ENCODE results near the gene COL5A1. TPM values are rescaled to one million over a fixed set of nuclear protein-coding genes. Genes with fewer than 3 reads are reported as not detected.
A peak's percentile ranks its signal among the peaks of the same experiment; 100 is the strongest.

Gene COL5A1
- total RNA-seq, 2 experiments from 2014 or later, result 0.05 to 0.08 TPM

GRCh38 chr9:134731497-134732391 is 90.1 kb downstream of the COL5A1 start:
- DNase-seq (no peak), ATAC-seq (no peak)
- Mint-ChIP-seq H3K27me3 (ENCODE audit: low read depth) (no peaks in the 10 kb centered on the region), H3K9me3 (ENCODE audit: insufficient read depth) (no peaks in the 10 kb centered on the region), H3K27ac (no peak overlapping the region), H3K36me3 (ENCODE audit: low read depth) (no peaks in the 10 kb centered on the region), H3K4me1 (ENCODE audit: low read depth) (no peaks in the 10 kb centered on the region), H3K4me3 (no peak overlapping the region)
- ChIA-PET POLR2A (no interaction called here), CTCF (no interaction called here)

GRCh38 chr9:134732392-134733110 is 90.9 kb downstream of the COL5A1 start:
- ATAC-seq (no peak), DNase-seq (no peak)
- ChIA-PET CTCF (no interaction called here), POLR2A (no interaction called here)
- H3K36me3 Mint-ChIP-seq (ENCODE audit: low read depth), result no peaks in the 10 kb centered on the region
- no peak overlapping the region for H3K4me3 Mint-ChIP-seq
- H3K9me3 Mint-ChIP-seq (ENCODE audit: insufficient read depth), result no peaks in the 10 kb centered on the region
- H3K27ac Mint-ChIP-seq, result no peak overlapping the region
- H3K27me3 Mint-ChIP-seq (ENCODE audit: low read depth), result no peaks in the 10 kb centered on the region
- H3K4me1 Mint-ChIP-seq (ENCODE audit: low read depth), result no peaks in the 10 kb centered on the region

GRCh38 chr9:134733480-134734232 is 92.1 kb downstream of the COL5A1 start:
- Mint-ChIP-seq H3K9me3 (ENCODE audit: insufficient read depth) (no peaks in the 10 kb centered on the region), H3K4me3 (no peak overlapping the region), H3K4me1 (ENCODE audit: low read depth) (no peaks in the 10 kb centered on the region), H3K27me3 (ENCODE audit: low read depth) (no peaks in the 10 kb centered on the region), H3K36me3 (ENCODE audit: low read depth) (no peaks in the 10 kb centered on the region), H3K27ac (no peak overlapping the region)
- ATAC-seq (no peak), DNase-seq (no peak)
- CTCF ChIA-PET, result no interaction called here
- POLR2A ChIA-PET, result no interaction called here

- Mint-ChIP-seq H3K27me3 (ENCODE audit: low read depth) (no peaks in the 10 kb centered on the region), H3K9me3 (ENCODE audit: insufficient read depth) (no peaks in the 10 kb centered on the region), H3K4me1 (ENCODE audit: low read depth) (no peaks in the 10 kb centered on the region), H3K36me3 (ENCODE audit: low read depth) (no peaks in the 10 kb centered on the region), H3K27ac (no peak overlapping the region), H3K4me3 (no peak overlapping the region)
- ATAC-seq (no peak), DNase-seq (no peak)
- POLR2A ChIA-PET, result no interaction called here
- CTCF ChIA-PET, result no interaction called here
Measured at GRCh38 chr9:134734270-134734669, 92.7 kb downstream of the COL5A1 start.

GRCh38 chr9:134735441-134736175 is 94.0 kb downstream of the COL5A1 start:
- ATAC-seq (no peak), DNase-seq (no peak)
- Mint-ChIP-seq H3K27ac (no peak overlapping the region), H3K4me1 (ENCODE audit: low read depth) (no peaks in the 10 kb centered on the region), H3K36me3 (ENCODE audit: low read depth) (no peaks in the 10 kb centered on the region), H3K9me3 (ENCODE audit: insufficient read depth) (no peaks in the 10 kb centered on the region), H3K4me3 (no peak overlapping the region), H3K27me3 (ENCODE audit: low read depth) (no peaks in the 10 kb centered on the region)
- CTCF ChIA-PET, result no interaction called here
- POLR2A ChIA-PET, result no interaction called here

GRCh38 chr9:134736791-134737497 is 95.3 kb downstream of the COL5A1 start:
- DNase-seq (no peak), ATAC-seq (no peak)
- no peaks in the 10 kb centered on the region for H3K27me3 Mint-ChIP-seq (ENCODE audit: low read depth)
- no peaks in the 10 kb centered on the region for H3K4me1 Mint-ChIP-seq (ENCODE audit: low read depth)
- ChIA-PET POLR2A (no interaction called here), CTCF (no interaction called here)
- no peaks in the 10 kb centered on the region for H3K9me3 Mint-ChIP-seq (ENCODE audit: insufficient read depth)
- H3K27ac Mint-ChIP-seq, result no peak overlapping the region
- no peaks in the 10 kb centered on the region for H3K36me3 Mint-ChIP-seq (ENCODE audit: low read depth)
- no peak overlapping the region for H3K4me3 Mint-ChIP-seq

GRCh38 chr9:134737842-134738580 is 96.4 kb downstream of the COL5A1 start:
- ATAC-seq (no peak), DNase-seq (no peak)
- Mint-ChIP-seq H3K36me3 (ENCODE audit: low read depth) (no peaks in the 10 kb centered on the region), H3K27ac (no peak overlapping the region), H3K27me3 (ENCODE audit: low read depth) (no peaks in the 10 kb centered on the region), H3K4me1 (ENCODE audit: low read depth) (no peaks in the 10 kb centered on the region), H3K4me3 (no peak overlapping the region), H3K9me3 (ENCODE audit: insufficient read depth) (no peaks in the 10 kb centered on the region)
- POLR2A ChIA-PET, result no interaction called here
- CTCF ChIA-PET, result interaction anchor here (1.1 to 1.9 kb wide), 2 partner anchors 288 to 289 kb away, joined by 4 to 7 read pairs; no protein-coding TSS in a partner anchor

- H3K9me3 Mint-ChIP-seq (ENCODE audit: insufficient read depth), result no peaks in the 10 kb centered on the region
- POLR2A ChIA-PET, result no interaction called here
- no peaks in the 10 kb centered on the region for H3K4me1 Mint-ChIP-seq (ENCODE audit: low read depth)
- H3K36me3 Mint-ChIP-seq (ENCODE audit: low read depth), result no peaks in the 10 kb centered on the region
- H3K4me3 Mint-ChIP-seq, result no peak overlapping the region
- H3K27me3 Mint-ChIP-seq (ENCODE audit: low read depth), result no peaks in the 10 kb centered on the region
- DNase-seq (peak; percentile 33), ATAC-seq (no peak)
- H3K27ac Mint-ChIP-seq, result no peak overlapping the region
- CTCF ChIA-PET, result interaction anchor here (0.7 to 1.9 kb wide), 5 partner anchors 282 to 571 kb away, joined by 3 to 7 read pairs (median 4); no protein-coding TSS in a partner anchor
Measured at GRCh38 chr9:134738869-134739659, 97.5 kb downstream of the COL5A1 start.

- DNase-seq (no peak), ATAC-seq (no peak)
- Mint-ChIP-seq H3K4me3 (no peak overlapping the region), H3K27ac (no peak overlapping the region), H3K4me1 (ENCODE audit: low read depth) (no peaks in the 10 kb centered on the region), H3K27me3 (ENCODE audit: low read depth) (no peaks in the 10 kb centered on the region), H3K9me3 (ENCODE audit: insufficient read depth) (no peaks in the 10 kb centered on the region), H3K36me3 (ENCODE audit: low read depth) (no peaks in the 10 kb centered on the region)
- POLR2A ChIA-PET, result no interaction called here
- CTCF ChIA-PET, result interaction anchor here (0.7 to 1.9 kb wide), 4 partner anchors 283 to 571 kb away, joined by 3 to 7 read pairs (median 4); no protein-coding TSS in a partner anchor
Measured at GRCh38 chr9:134739660-134739968, 98.0 kb downstream of the COL5A1 start.

- Mint-ChIP-seq H3K4me3 (no peak overlapping the region), H3K27ac (no peak overlapping the region), H3K4me1 (ENCODE audit: low read depth) (no peaks in the 10 kb centered on the region), H3K27me3 (ENCODE audit: low read depth) (no peaks in the 10 kb centered on the region), H3K36me3 (ENCODE audit: low read depth) (no peaks in the 10 kb centered on the region), H3K9me3 (ENCODE audit: insufficient read depth) (no peaks in the 10 kb centered on the region)
- ATAC-seq (no peak), DNase-seq (no peak)
- CTCF ChIA-PET, result interaction anchor here (1.9 kb wide), 1 partner anchor 290 kb away, joined by 7 read pairs; no protein-coding TSS in a partner anchor
- POLR2A ChIA-PET, result no interaction called here
Measured at GRCh38 chr9:134740071-134740470, 98.5 kb downstream of the COL5A1 start.
